HG02642 (cell line): Measurements from ENCODE around the gene ADK.
"Not testable (repeated sequence)": the region's sequence is repeated elsewhere in the genome, so short reads cannot be mapped to it uniquely, and the experiment has no call there.

Experiments used
- ATAC-seq: cut with Tn5 transposase; IDR thresholded peaks from one replicate; pipeline ENCODE4 v1.9.1; 2021; ENCODE audit warnings: mild to moderate bottlenecking; ENCODE audit not compliant: unreplicated experiment, poor library complexity

Gene ADK

GRCh38 chr10:74453169-74453568 lies 302.1 kb downstream of the ADK start:
- ATAC-seq = no peak

- ATAC-seq = not testable (repeated sequence)
These were observed 306.5 kb downstream of the ADK start for GRCh38 chr10:74457478-74457877.

GRCh38 chr10:74460812-74461211 lies 309.8 kb downstream of the ADK start:
- ATAC-seq = no peak

- ATAC-seq = no peak
These were observed 323.1 kb downstream of the ADK start for GRCh38 chr10:74474022-74474713.

GRCh38 chr10:74476162-74476706 lies 325.2 kb downstream of the ADK start:
- ATAC-seq = not testable (repeated sequence)

- ATAC-seq = no peak
These were observed 329.8 kb downstream of the ADK start for GRCh38 chr10:74480778-74481177.

- ATAC-seq = no peak
These were observed 332.3 kb downstream of the ADK start for GRCh38 chr10:74483356-74483755.

GRCh38 chr10:74485283-74485682 lies 334.3 kb downstream of the ADK start:
- ATAC-seq = no peak

GRCh38 chr10:74486659-74487058 lies 335.6 kb downstream of the ADK start:
- ATAC-seq = no peak

GRCh38 chr10:74488907-74489306 lies 337.9 kb downstream of the ADK start:
- ATAC-seq = no peak

- no peak for ATAC-seq
These were observed 339.5 kb downstream of the ADK start for GRCh38 chr10:74490551-74490950.

- no peak for ATAC-seq
These were observed 340.0 kb downstream of the ADK start for GRCh38 chr10:74491014-74491413.

GRCh38 chr10:74496276-74496675 lies 345.3 kb downstream of the ADK start:
- ATAC-seq = not testable (repeated sequence)

- not testable (repeated sequence) for ATAC-seq
These were observed 347.6 kb downstream of the ADK start for GRCh38 chr10:74498664-74499063.

GRCh38 chr10:74500026-74500704 lies 349.1 kb downstream of the ADK start:
- no peak for ATAC-seq

GRCh38 chr10:74500816-74501215 lies 349.8 kb downstream of the ADK start:
- no peak for ATAC-seq

- no peak for ATAC-seq
These were observed 352.1 kb downstream of the ADK start for GRCh38 chr10:74502963-74503608.

- no peak for ATAC-seq
These were observed 356.9 kb downstream of the ADK start for GRCh38 chr10:74507951-74508350.

GRCh38 chr10:74510594-74510993 lies 359.6 kb downstream of the ADK start:
- ATAC-seq = no peak

GRCh38 chr10:74511051-74511450 lies 360.0 kb downstream of the ADK start:
- ATAC-seq = no peak

- no peak for ATAC-seq
These were observed 363.3 kb downstream of the ADK start for GRCh38 chr10:74514322-74514721.
